Panc1 (cell line): ENCODE measurements around the gene TNIK.

Experiments
- POLR2AphosphoS5 ChIP-seq: IDR thresholded peaks from 2 replicates; pipeline ENCODE4 v1.6.1; 2012; ENCODE audit warnings: mild to moderate bottlenecking, low read depth, low read length, moderate library complexity
- SIN3A ChIP-seq: IDR thresholded peaks from 2 replicates; pipeline ENCODE4 v1.6.1; 2012; ENCODE audit warnings: low read depth, mild to moderate bottlenecking, low read length, moderate library complexity, borderline replicate concordance; ENCODE audit not compliant: insufficient read depth
- TCF7L2 ChIP-seq: IDR thresholded peaks from 2 replicates; pipeline ENCODE4 v1.6.1; 2011; ENCODE audit warnings: mild to moderate bottlenecking, low read depth, low read length, inconsistent platforms
- TF ChIP-seq, protein P1 (sequence below): fragments of 450-650 bp; IDR thresholded peaks from 2 replicates; pipeline ENCODE4 v1.5.1; 2017; ENCODE audit warnings: mild to moderate bottlenecking
- TF ChIP-seq, protein P2 (sequence below), 2 experiments: IDR thresholded peaks; 2 replicates each; pipeline ENCODE4 v1.6.1; 2011 to 2012; ENCODE audit warnings: low read depth in 2 of 2, control low read depth in 1 of 2, low read length in 1 of 2, mild to moderate bottlenecking in 1 of 2, moderate library complexity in 1 of 2; ENCODE audit not compliant: insufficient read depth in 1 of 2

DNA sequence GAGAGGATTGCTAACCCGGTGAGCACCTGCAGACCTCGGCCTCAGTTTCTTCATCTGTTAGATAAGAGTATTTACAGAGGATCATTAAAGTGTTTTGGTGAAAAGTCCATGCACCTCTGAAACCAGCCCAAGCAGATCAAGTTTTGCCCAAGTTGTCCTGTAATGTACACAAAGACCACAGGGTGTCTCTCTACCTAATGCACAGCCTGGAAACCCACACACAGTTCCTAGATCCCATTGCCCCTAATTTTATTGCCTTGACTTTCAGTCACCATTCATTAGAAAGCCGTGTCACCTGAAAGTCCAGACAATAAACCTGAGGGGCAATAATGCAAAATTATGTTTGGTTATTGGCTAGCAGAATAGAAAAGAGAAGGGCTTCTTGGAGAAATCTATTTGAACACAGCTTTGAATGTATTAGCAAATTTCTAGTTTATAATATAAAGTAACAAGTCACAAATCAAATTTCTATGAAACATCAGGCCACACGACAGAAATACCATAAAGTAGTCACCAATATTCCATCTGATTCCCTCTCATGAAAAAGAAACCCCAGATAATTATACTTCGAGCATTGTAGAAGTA is 272.4 kb downstream of the TNIK start:
- TF ChIP-seq, protein P1, sequence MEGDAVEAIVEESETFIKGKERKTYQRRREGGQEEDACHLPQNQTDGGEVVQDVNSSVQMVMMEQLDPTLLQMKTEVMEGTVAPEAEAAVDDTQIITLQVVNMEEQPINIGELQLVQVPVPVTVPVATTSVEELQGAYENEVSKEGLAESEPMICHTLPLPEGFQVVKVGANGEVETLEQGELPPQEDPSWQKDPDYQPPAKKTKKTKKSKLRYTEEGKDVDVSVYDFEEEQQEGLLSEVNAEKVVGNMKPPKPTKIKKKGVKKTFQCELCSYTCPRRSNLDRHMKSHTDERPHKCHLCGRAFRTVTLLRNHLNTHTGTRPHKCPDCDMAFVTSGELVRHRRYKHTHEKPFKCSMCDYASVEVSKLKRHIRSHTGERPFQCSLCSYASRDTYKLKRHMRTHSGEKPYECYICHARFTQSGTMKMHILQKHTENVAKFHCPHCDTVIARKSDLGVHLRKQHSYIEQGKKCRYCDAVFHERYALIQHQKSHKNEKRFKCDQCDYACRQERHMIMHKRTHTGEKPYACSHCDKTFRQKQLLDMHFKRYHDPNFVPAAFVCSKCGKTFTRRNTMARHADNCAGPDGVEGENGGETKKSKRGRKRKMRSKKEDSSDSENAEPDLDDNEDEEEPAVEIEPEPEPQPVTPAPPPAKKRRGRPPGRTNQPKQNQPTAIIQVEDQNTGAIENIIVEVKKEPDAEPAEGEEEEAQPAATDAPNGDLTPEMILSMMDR: peak; percentile 80
- TF ChIP-seq TCF7L2 (no peak), POLR2AphosphoS5 (no peak), SIN3A (no peak)
- TF ChIP-seq, protein P2, sequence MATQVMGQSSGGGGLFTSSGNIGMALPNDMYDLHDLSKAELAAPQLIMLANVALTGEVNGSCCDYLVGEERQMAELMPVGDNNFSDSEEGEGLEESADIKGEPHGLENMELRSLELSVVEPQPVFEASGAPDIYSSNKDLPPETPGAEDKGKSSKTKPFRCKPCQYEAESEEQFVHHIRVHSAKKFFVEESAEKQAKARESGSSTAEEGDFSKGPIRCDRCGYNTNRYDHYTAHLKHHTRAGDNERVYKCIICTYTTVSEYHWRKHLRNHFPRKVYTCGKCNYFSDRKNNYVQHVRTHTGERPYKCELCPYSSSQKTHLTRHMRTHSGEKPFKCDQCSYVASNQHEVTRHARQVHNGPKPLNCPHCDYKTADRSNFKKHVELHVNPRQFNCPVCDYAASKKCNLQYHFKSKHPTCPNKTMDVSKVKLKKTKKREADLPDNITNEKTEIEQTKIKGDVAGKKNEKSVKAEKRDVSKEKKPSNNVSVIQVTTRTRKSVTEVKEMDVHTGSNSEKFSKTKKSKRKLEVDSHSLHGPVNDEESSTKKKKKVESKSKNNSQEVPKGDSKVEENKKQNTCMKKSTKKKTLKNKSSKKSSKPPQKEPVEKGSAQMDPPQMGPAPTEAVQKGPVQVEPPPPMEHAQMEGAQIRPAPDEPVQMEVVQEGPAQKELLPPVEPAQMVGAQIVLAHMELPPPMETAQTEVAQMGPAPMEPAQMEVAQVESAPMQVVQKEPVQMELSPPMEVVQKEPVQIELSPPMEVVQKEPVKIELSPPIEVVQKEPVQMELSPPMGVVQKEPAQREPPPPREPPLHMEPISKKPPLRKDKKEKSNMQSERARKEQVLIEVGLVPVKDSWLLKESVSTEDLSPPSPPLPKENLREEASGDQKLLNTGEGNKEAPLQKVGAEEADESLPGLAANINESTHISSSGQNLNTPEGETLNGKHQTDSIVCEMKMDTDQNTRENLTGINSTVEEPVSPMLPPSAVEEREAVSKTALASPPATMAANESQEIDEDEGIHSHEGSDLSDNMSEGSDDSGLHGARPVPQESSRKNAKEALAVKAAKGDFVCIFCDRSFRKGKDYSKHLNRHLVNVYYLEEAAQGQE (IDR thresholded peaks at IDR 0.05; ENCODE audit: insufficient read depth in 1 of 2, low read depth in 2 of 2, low read length in 1 of 2): no peak
